K562 (cell line): ENCODE measurements around the gene RINL. TPM values are rescaled to one million over a fixed set of nuclear protein-coding genes. Genes with fewer than 3 reads are reported as not detected.

Source experiments
- ARID1B ChIP-seq: fragments of 450-650 bp; IDR thresholded peaks from 2 replicates; pipeline ENCODE4 v1.6.1; 2016; ENCODE audit warnings: antibody characterized with exemption, mild to moderate bottlenecking, inconsistent platforms
- ATF3 ChIP-seq, 2 experiments: fragments of 450-650 bp in 1 of 2; sonication (generic) in 1 of 2; formaldehyde crosslinking in 1 of 2; IDR thresholded peaks in 1 of 2; conservative IDR thresholded peaks in 1 of 2; 2 replicates each; pipeline versions ENCODE4 v1.6.1 to v1.8.1; 2016 to 2023; ENCODE audit warnings: mild to moderate bottlenecking in 2 of 2, moderate library complexity in 2 of 2, inconsistent platforms in 1 of 2, missing genetic modification reagents in 1 of 2
- CLOCK ChIP-seq: fragments of 250-450 bp; sonication (Bioruptor Pico); IDR thresholded peaks from 2 replicates; pipeline ENCODE4 v1.4.0; 2020; ENCODE audit warnings: mild to moderate bottlenecking, moderate library complexity, borderline replicate concordance
- E2F6 ChIP-seq, 2 experiments: IDR thresholded peaks; 2 replicates each; pipeline ENCODE4 v1.6.1; 2011; ENCODE audit warnings: borderline replicate concordance in 1 of 2, control low read depth in 1 of 2, low read depth in 1 of 2, low read length in 1 of 2, mild to moderate bottlenecking in 1 of 2, mixed read lengths in 1 of 2, moderate library complexity in 1 of 2; ENCODE audit not compliant: insufficient read depth in 1 of 2, insufficient read length in 1 of 2, poor library complexity in 1 of 2, severe bottlenecking in 1 of 2; ENCODE audit errors: extremely low read depth in 1 of 2
- FOXK2 ChIP-seq, 2 experiments: fragments of 450-650 bp; IDR thresholded peaks in 1 of 2; conservative IDR thresholded peaks in 1 of 2; 2 replicates each; pipeline ENCODE4 v1.6.1; 2016; ENCODE audit warnings: low read depth in 2 of 2, mild to moderate bottlenecking in 1 of 2
- HLTF ChIP-seq: fragments of 450-650 bp; IDR thresholded peaks from 2 replicates; pipeline ENCODE4 v1.6.1; 2016
- JUN ChIP-seq, 2 experiments: sonication (generic) in 1 of 2; formaldehyde crosslinking in 1 of 2; IDR thresholded peaks; 2 replicates each; pipeline versions ENCODE4 v1.6.1 to v1.8.0; 2012 to 2022; ENCODE audit warnings: borderline replicate concordance in 2 of 2, mild to moderate bottlenecking in 2 of 2, improper control_type of control experiment in 1 of 2, low read depth in 1 of 2, low read length in 1 of 2, missing genetic modification reagents in 1 of 2
- MLLT1 ChIP-seq, 2 experiments: fragments of 450-650 bp; IDR thresholded peaks; 2 replicates each; pipeline ENCODE4 v1.6.1; 2016
- NFIC ChIP-seq: fragments of 450-650 bp; IDR thresholded peaks from 2 replicates; pipeline ENCODE4 v1.6.1; 2017; ENCODE audit warnings: mild to moderate bottlenecking, inconsistent platforms
- NR4A1 ChIP-seq, 2 experiments: fragments of 250-450 bp in 1 of 2; fragments of 450-650 bp in 1 of 2; sonication (Bioruptor Pico) in 1 of 2; IDR thresholded peaks; 2 replicates each; pipeline versions ENCODE4 v1.4.0 to v1.6.1; 2016 to 2020; ENCODE audit warnings: mild to moderate bottlenecking in 2 of 2, missing compliant biosample characterization in 1 of 2, missing genetic modification characterization in 1 of 2, moderate library complexity in 1 of 2
- OTX1 ChIP-seq: fragments of 450-650 bp; formaldehyde crosslinking; IDR thresholded peaks from 2 replicates; pipeline ENCODE4 v1.4.0; 2022; ENCODE audit warnings: mild to moderate bottlenecking
- SAFB2 ChIP-seq: fragments of 200-400 bp; formaldehyde crosslinking; IDR thresholded peaks from 2 replicates; pipeline ENCODE4 v1.6.1; 2018; ENCODE audit warnings: borderline replicate concordance, low read length, low read depth, moderate library complexity; ENCODE audit not compliant: severe bottlenecking
- SMARCA4 ChIP-seq: fragments of 450-650 bp; IDR thresholded peaks from 2 replicates; pipeline ENCODE4 v1.6.1; 2016
- SMARCE1 ChIP-seq: fragments of 450-650 bp; IDR thresholded peaks from 2 replicates; pipeline ENCODE4 v1.7.1; 2016; ENCODE audit warnings: mild to moderate bottlenecking
- SREBF1 ChIP-seq: fragments of 150-350 bp; IDR thresholded peaks from 2 replicates; pipeline ENCODE4 v1.6.1; 2014; ENCODE audit warnings: antibody characterized with exemption, low read depth, low read length, borderline replicate concordance
- TARDBP ChIP-seq: fragments of 450-650 bp; IDR thresholded peaks from 2 replicates; pipeline ENCODE4 v1.6.1; 2016
- ZFP1 ChIP-seq: fragments of 450-650 bp; formaldehyde crosslinking; IDR thresholded peaks from 2 replicates; pipeline ENCODE4 v1.4.0; 2020; ENCODE audit warnings: mild to moderate bottlenecking, mixed read lengths
- polyA plus RNA-seq, 8 experiments: library from polyadenylated mRNA; depleted of rRNA in 4 of 8; stranded (reverse) in 5 of 8; unstranded in 3 of 8; fragments of >200 nt; fragmentation: Nextera tagmentation in 2 of 8; fragmentation: Illumina TruSeq in 1 of 8; extraction: Ambion mirVana in 2 of 8; extraction: Trizol in 1 of 8; gene quantifications; 2 replicates each; pipeline versions ENCODE4 v1.2.1 to v1.2.3, GENCODE V29; 2011 to 2014; ENCODE audit warnings: inconsistent platforms in 1 of 8, missing spikeins in 1 of 8
- total RNA-seq, 7 experiments: library from RNA; depleted of rRNA in 6 of 7; stranded (reverse); fragments of >200 nt in 6 of 7; fragmentation: Illumina TruSeq in 2 of 7; extraction: Trizol in 2 of 7; gene quantifications; 2 replicates each; pipeline versions ENCODE4 v1.2.1 to v1.2.3, GENCODE V29; 2011 to 2021; ENCODE audit warnings: low replicate concordance in 1 of 7
- TF ChIP-seq, protein P1 (sequence below): sonication (generic); formaldehyde crosslinking; IDR thresholded peaks from 2 replicates; pipeline ENCODE4 v1.8.0; 2023; ENCODE audit warnings: mild to moderate bottlenecking, missing genetic modification reagents

Gene RINL
- total and polyA plus RNA-seq, 9 of the 15 experiments (the other 6 are each of a cell fraction or from before 2014, with no cell fraction given): 0.82 to 10.9 (median 4.9) TPM

- TF ChIP-seq, protein P1, sequence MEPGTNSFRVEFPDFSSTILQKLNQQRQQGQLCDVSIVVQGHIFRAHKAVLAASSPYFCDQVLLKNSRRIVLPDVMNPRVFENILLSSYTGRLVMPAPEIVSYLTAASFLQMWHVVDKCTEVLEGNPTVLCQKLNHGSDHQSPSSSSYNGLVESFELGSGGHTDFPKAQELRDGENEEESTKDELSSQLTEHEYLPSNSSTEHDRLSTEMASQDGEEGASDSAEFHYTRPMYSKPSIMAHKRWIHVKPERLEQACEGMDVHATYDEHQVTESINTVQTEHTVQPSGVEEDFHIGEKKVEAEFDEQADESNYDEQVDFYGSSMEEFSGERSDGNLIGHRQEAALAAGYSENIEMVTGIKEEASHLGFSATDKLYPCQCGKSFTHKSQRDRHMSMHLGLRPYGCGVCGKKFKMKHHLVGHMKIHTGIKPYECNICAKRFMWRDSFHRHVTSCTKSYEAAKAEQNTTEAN (CRISPR knock-in tag): no peak
- TF ChIP-seq FOXK2 (conservative IDR thresholded peaks at IDR 0.05 in 1 of 2, IDR thresholded peaks at IDR 0.05 in 1 of 2; ENCODE audit: low read depth in 2 of 2) (peak; percentile 52 to 56; a peak in 3 of 4 replicates), TARDBP (no peak), NFIC (no peak), HLTF (no peak), SMARCE1 (peak; percentile 75; the same call in 1 of the 2 replicates), SREBF1 (no peak), OTX1 (CRISPR knock-in tag) (0 out of 2 replicates have a peak, but pooled peaks have one; percentile 29), ARID1B (peak; percentile 61), ZFP1 (CRISPR knock-in tag) (no peak), E2F6 (IDR thresholded peaks at IDR 0.05; ENCODE audit: borderline replicate concordance in 1 of 2, extremely low read depth in 1 of 2, insufficient read depth in 1 of 2, insufficient read length in 1 of 2, low read depth in 1 of 2, low read length in 1 of 2, poor library complexity in 1 of 2, severe bottlenecking in 1 of 2) (no peak), ATF3 (IDR thresholded peaks at IDR 0.05) (peak; percentile 64), ATF3 (CRISPR knock-in tag; conservative IDR thresholded peaks at IDR 0.05) (no peak), CLOCK (no peak), MLLT1 (IDR thresholded peaks at IDR 0.05) (0 out of 4 replicates have a peak, but pooled peaks of 1 of the 2 experiments have one; percentile 53), SMARCA4 (peak; percentile 74), NR4A1 (CRISPR knock-in tag; IDR thresholded peaks at IDR 0.05) (no peak), NR4A1 (tag; IDR thresholded peaks at IDR 0.05) (no peak), JUN (IDR thresholded peaks at IDR 0.05; ENCODE audit: borderline replicate concordance, low read depth, low read length) (no peak), JUN (CRISPR knock-in tag; IDR thresholded peaks at IDR 0.05; ENCODE audit: borderline replicate concordance) (no peak), SAFB2 (no peak)
Observed at GRCh38 chr19:38900743-38901190, 22.7 kb upstream of the RINL start (continued).
